CD4-positive, CD25-positive, alpha-beta regulatory T cell (primary cell): ENCODE results near the gene BSDC1. TPM values are rescaled to one million over a fixed set of nuclear protein-coding genes. Genes with fewer than 3 reads are reported as not detected.
A peak's percentile ranks its signal among the peaks of the same experiment; 100 is the strongest.

ENCODE experiments used
- ATAC-seq, 2 donors: fragments of 150-1000 bp; cut with Tn5 transposase; one replicate each; pipeline ENCODE4 v1.10.0; 2021; ENCODE audit warnings: low read depth in 2 of 2, moderate number of reproducible peaks in 2 of 2, moderate library complexity in 1 of 2
- DNase-seq, 3 donors: peaks; one replicate each; pipeline versions ENCODE4 v3.0.0 to v3.0.0-alpha.2; 2012 to 2022; ENCODE audit warnings: mixed read lengths in 1 of 3
- H3K27ac ChIP-seq: one replicate; pipeline ENCODE4 v1.7.0; 2013; ENCODE audit warnings: mild to moderate bottlenecking, low read length; ENCODE audit not compliant: insufficient read depth, poor library complexity, severe bottlenecking
- H3K27me3 ChIP-seq: one replicate; pipeline ENCODE4 v1.7.0; 2013; ENCODE audit warnings: low read length; ENCODE audit not compliant: control insufficient read depth, insufficient read depth
- H3K36me3 ChIP-seq: one replicate; pipeline ENCODE4 v1.7.0; 2013; ENCODE audit warnings: mild to moderate bottlenecking, low read length, moderate library complexity; ENCODE audit not compliant: control insufficient read depth, insufficient read depth
- H3K4me1 ChIP-seq: 2 replicates; pipeline ENCODE4 v1.7.0; 2013; ENCODE audit warnings: mild to moderate bottlenecking, low read length; ENCODE audit not compliant: insufficient read depth, control insufficient read depth, poor library complexity, severe bottlenecking
- H3K4me3 ChIP-seq: one replicate; pipeline ENCODE4 v1.7.0; 2013; ENCODE audit warnings: low read depth, mild to moderate bottlenecking, low read length, moderate library complexity
- H3K9me3 ChIP-seq, 2 experiments: 1 replicate in 1 of 2; 2 replicates in 1 of 2; pipeline ENCODE4 v1.7.0; 2013; ENCODE audit warnings: low read length in 2 of 2, mild to moderate bottlenecking in 1 of 2, moderate library complexity in 1 of 2; ENCODE audit not compliant: control insufficient read depth in 2 of 2
- H3K27ac Mint-ChIP-seq, 3 donors: one replicate each; pipeline ENCODE4 v1.8.0; 2020 to 2022; ENCODE audit warnings: mild to moderate bottlenecking in 3 of 3, mixed read lengths in 3 of 3, moderate library complexity in 2 of 3
- H3K27me3 Mint-ChIP-seq: one replicate; pipeline ENCODE4 v1.8.0; 2022; ENCODE audit warnings: mild to moderate bottlenecking, mixed read lengths
- H3K36me3 Mint-ChIP-seq: one replicate; pipeline ENCODE4 v1.8.0; 2020; ENCODE audit warnings: mixed read lengths
- H3K4me1 Mint-ChIP-seq, 4 donors: one replicate each; pipeline ENCODE4 v1.8.0; 2020 to 2022; ENCODE audit warnings: mixed read lengths in 4 of 4, mild to moderate bottlenecking in 1 of 4
- H3K4me3 Mint-ChIP-seq, 4 donors: one replicate each; pipeline ENCODE4 v1.8.0; 2020 to 2022; ENCODE audit warnings: mild to moderate bottlenecking in 4 of 4, mixed read lengths in 4 of 4, moderate library complexity in 3 of 4
- H3K9me3 Mint-ChIP-seq, 7 donors: one replicate each; pipeline ENCODE4 v1.8.0; 2020 to 2022; ENCODE audit warnings: mixed read lengths in 7 of 7, mild to moderate bottlenecking in 3 of 7, moderate library complexity in 2 of 7
- polyA plus RNA-seq, 4 donors: library from polyadenylated mRNA; unstranded; fragments of 300-500 nt; fragmentation: Illumina TruSeq; gene quantifications; one replicate each; pipeline ENCODE4 v1.2.3, GENCODE V29; 2021
- total RNA-seq: library from RNA; stranded (reverse); gene quantifications from one replicate; pipeline ENCODE4 v1.2.3, GENCODE V29; 2022

BSDC1 gene
- total and polyA plus RNA-seq, 5 donors from 2014 or later, result 27.3 to 198 (median 40.6) TPM

DNA sequence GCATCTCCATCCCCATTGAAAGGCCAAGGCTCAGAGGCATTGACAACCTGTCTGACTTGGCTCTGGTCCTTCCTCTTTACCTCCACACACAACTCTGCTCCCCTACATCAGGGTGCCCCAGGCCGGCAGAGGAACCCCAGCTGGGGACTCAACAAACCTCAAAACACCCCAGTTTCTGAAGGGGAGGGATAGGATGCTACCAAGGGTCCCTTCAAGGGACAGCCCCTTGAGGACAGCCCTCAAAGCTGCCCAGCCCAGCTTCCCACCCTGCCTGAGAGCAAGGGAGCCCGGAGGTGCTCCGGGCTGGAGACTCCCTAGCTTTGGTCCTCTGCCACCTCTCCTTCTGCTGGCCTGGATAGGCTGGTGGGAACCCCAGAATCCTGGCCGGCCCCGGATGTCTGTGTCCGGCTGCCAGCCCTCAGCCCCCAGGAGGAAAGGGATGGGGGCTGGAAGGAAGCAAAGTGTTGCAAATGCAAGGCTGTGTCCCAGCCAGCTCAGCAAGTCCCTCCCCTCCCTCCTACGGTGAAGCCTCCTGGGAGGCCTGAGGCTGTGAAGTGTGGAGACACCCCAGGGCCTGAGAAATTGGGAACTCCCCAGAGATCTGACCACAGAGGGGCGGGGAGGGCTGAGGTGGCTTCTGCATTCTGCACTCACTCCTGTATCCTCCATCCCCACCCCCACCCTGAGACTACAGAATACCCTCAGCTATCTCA lies 57.1 kb downstream of the BSDC1 start:
- H3K27ac ChIP-seq, result no peak overlapping the region
- DNase-seq (peak in 2 of 3 donors; percentile 30 to 33), ATAC-seq (no peak)
- Mint-ChIP-seq H3K27ac (peak overlapping the region in 1 of 3 donors; percentile 46), H3K36me3 (no peaks in the 10 kb centered on the region), H3K4me3 (peak overlapping the region; percentile 76 to 89 (median 86)), H3K9me3 (no peaks in the 10 kb centered on the region), H3K4me1 (peaks cover 0 to 34% (median 25%) of the 10 kb centered on the region in 4 donors), H3K27me3 (peaks cover 5% of the 10 kb centered on the region)
- no peaks in the 10 kb centered on the region for H3K27me3 ChIP-seq
- H3K9me3 ChIP-seq, result no peaks in the 10 kb centered on the region
- H3K4me3 ChIP-seq, result no peak overlapping the region
- H3K4me1 ChIP-seq, result peaks cover 32% of the 10 kb centered on the region
- peaks cover 12% of the 10 kb centered on the region for H3K36me3 ChIP-seq

DNA sequence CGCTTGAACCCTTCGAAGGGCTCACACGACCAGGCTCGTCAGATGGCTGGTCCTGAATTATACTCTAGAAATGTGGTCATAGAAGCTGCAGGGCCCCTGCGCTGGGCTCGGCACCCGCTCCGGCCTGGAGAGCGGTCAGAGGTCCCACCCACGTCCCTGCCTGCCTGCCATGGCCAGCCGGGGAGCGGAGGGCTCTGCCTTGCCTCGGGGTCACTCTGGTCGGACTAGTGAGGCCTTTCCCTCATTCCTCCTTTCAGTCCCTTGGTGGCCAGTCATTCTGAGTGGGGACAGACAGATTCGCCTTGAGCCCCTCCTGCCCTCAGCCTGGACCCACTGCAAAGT lies 57.7 kb downstream of the BSDC1 start:
- ATAC-seq (no peak), DNase-seq (no peak)
- H3K27ac ChIP-seq, result no peak overlapping the region
- Mint-ChIP-seq H3K4me1 (peaks cover 0 to 34% (median 25%) of the 10 kb centered on the region in 4 donors), H3K27me3 (peaks cover 5% of the 10 kb centered on the region), H3K27ac (no peak overlapping the region), H3K36me3 (peaks cover 4% of the 10 kb centered on the region), H3K4me3 (peak overlapping the region; percentile 76 to 89 (median 86)), H3K9me3 (no peaks in the 10 kb centered on the region)
- no peaks in the 10 kb centered on the region for H3K9me3 ChIP-seq
- H3K4me1 ChIP-seq, result peaks cover 32% of the 10 kb centered on the region
- H3K4me3 ChIP-seq, result no peak overlapping the region
- H3K36me3 ChIP-seq, result peaks cover 18% of the 10 kb centered on the region
- H3K27me3 ChIP-seq, result no peaks in the 10 kb centered on the region

DNA sequence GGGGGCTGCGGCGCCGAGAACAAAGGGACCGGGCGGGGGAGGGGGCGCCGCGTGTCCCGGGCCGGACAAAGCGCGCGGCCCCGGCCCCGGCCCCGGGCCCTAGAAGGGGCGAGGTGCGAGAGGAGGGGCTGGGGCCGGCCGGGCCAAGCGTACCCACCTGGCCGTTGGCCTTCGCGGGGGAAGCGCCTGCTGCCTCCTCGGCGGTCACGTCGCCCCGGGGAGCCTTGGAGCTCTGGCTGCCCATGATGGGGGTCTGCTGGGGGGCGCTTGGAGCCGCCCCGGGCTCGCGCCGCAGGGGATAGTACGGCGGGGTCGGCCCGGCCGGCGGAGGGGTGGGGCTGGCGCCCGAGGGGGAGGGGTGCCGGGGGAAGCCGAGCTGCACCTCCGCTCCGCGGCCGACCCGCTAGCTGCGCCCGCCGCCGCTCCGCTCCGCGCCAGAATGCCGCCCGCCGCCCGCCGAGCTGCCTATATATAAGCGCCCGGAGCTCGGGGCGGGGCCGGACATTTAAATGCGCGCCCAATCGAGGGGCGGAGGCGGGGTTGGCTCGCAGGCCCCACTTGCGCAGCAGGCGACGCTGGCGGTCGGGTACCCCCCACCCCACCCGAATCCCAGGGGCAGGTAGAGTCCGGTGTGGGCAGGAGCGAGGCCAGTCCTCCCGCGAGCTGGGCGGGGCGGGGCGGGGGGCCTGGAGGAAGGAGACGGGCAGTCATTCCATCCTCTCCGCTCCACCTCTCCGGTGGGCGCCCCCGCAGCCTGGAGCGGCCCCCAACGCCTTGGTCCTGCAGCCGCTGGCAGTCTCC lies 58.3 kb downstream of the BSDC1 start, which contains the start of gene MARCKSL1:
Gene MARCKSL1, minus strand, starts transcription at position 444 of the 801 bp plus-strand sequence. Its CDS starts 200 bp downstream, at position 244.
- H3K27ac Mint-ChIP-seq, result peak within 1 kb of the TSS; percentile 73 to 91 (median 83)
- Histone ChIP-seq H3K9me3 (no peaks in the 10 kb centered on the region), H3K27ac (peak within 1 kb of the TSS; percentile 33), H3K36me3 (peaks cover 24% of the 10 kb centered on the region), H3K27me3 (no peaks in the 10 kb centered on the region), H3K4me3 (peak within 1 kb of the TSS; percentile 15), H3K4me1 (peaks cover 32% of the 10 kb centered on the region)
- peaks cover 0 to 34% (median 25%) of the 10 kb centered on the region in 4 donors for H3K4me1 Mint-ChIP-seq
- H3K27me3 Mint-ChIP-seq, result peaks cover 5% of the 10 kb centered on the region
- DNase-seq (peak; percentile 80 to 85 (median 84)), ATAC-seq (peak; percentile 61 to 65)
- peaks cover 10% of the 10 kb centered on the region for H3K36me3 Mint-ChIP-seq
- peak within 1 kb of the TSS; percentile 89 to 93 (median 90) for H3K4me3 Mint-ChIP-seq
- H3K9me3 Mint-ChIP-seq, result no peaks in the 10 kb centered on the region

DNA sequence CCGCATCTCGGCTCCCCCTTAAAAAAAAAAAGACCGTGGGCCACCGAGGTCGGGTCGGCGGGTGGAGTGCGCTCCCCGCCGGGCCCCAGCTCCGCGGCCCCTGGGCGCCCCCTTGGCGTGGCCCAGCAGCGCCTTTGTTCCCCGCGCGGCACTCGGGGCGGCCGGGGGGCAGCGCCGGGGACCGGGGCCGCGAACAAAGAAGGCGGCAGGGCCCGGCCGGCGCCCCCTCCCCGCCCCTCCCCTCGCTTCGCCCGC lies 58.8 kb downstream of the BSDC1 start:
- no peak overlapping the region for H3K27ac Mint-ChIP-seq
- peaks cover 32% of the 10 kb centered on the region for H3K4me1 ChIP-seq
- peak; percentile 7 to 26 for ATAC-seq
- peaks cover 0 to 34% (median 25%) of the 10 kb centered on the region in 4 donors for H3K4me1 Mint-ChIP-seq
- no peak for DNase-seq
- no peaks in the 10 kb centered on the region for H3K9me3 Mint-ChIP-seq
- peaks cover 5% of the 10 kb centered on the region for H3K27me3 Mint-ChIP-seq
- no peak overlapping the region for H3K4me3 ChIP-seq
- no peaks in the 10 kb centered on the region for H3K27me3 ChIP-seq
- H3K36me3 Mint-ChIP-seq, result peaks cover 14% of the 10 kb centered on the region
- H3K27ac ChIP-seq, result no peak overlapping the region
- no peaks in the 10 kb centered on the region for H3K9me3 ChIP-seq
- H3K4me3 Mint-ChIP-seq, result peak overlapping the region in 2 of 4 donors; percentile 89 to 93
- peaks cover 29% of the 10 kb centered on the region for H3K36me3 ChIP-seq

DNA sequence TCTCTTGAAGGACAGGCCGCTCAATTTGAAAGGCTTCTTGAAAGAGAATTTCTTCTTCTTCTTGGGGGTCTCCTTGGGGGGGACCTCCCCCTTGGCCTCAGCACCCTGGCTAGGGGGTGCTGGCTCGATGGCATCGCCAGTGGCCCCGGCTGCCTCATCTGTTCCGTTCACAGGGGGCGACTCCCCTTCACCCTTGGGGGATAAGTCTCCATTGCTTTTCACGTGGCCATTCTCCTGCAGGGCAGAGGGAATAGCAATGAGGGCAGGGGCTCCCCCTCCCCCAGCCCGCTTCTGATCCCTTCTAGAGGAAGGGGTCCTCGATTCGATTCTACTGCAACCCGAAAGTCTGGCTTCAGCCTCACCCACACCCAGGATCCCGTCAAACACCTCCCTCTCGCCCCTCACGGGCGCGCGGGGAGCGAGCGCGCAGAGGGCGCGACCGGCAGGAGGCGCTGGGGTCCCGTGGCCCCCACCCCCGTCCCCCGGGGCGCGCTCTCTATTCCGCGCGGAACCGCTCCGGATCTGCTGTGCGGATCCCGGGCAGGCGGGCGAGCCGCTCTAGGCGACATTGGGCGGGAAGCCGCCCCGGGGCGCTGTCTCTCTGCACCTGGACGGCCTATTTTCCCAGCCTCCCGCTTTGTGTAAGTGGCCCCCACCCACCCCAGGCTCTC lies 59.2 kb downstream of the BSDC1 start:
- Histone ChIP-seq H3K4me1 (peaks cover 32% of the 10 kb centered on the region), H3K4me3 (peak overlapping the region; percentile 15), H3K36me3 (peaks cover 33% of the 10 kb centered on the region), H3K9me3 (no peaks in the 10 kb centered on the region), H3K27me3 (no peaks in the 10 kb centered on the region), H3K27ac (no peak overlapping the region)
- H3K4me1 Mint-ChIP-seq, result peaks cover 0 to 34% (median 26%) of the 10 kb centered on the region in 4 donors
- ATAC-seq, result peak; percentile 57 to 61
- peaks cover 5% of the 10 kb centered on the region for H3K27me3 Mint-ChIP-seq
- DNase-seq, result peak; percentile 53 to 71 (median 55)
- H3K9me3 Mint-ChIP-seq, result no peaks in the 10 kb centered on the region
- peak overlapping the region; percentile 73 to 91 (median 83) for H3K27ac Mint-ChIP-seq
- peaks cover 15% of the 10 kb centered on the region for H3K36me3 Mint-ChIP-seq
- peak overlapping the region; percentile 84 to 93 (median 90) for H3K4me3 Mint-ChIP-seq

DNA sequence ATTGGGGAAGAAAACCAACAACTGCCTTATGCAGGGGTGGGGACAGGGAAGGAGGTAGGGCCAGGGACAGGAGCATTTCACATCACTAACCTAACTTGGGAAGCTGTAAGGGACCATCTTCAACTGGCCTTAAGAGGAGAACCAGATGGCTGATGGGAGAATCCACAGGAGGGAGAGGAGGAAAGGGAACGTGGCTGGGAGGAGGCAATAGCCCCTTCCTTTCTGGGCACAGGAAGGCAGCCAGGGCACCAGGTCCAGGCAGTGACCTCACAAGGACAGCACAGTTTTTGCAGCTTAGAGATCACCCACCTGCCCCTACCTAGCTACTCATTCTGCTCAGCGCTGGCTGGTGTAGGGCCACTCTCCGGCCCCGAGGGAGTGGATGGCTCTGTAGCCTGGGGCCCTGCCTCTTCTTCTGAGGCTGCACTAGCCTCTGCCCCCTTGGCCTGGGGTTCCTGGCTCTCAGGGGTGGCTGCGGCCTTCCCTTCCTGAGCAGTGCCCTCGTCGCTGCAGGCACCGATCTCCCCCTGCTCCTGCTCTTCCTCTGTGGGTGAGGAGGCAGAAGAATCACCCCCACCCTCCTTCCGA lies 59.9 kb downstream of the BSDC1 start:
- Histone ChIP-seq H3K36me3 (peaks cover 40% of the 10 kb centered on the region), H3K27me3 (no peaks in the 10 kb centered on the region), H3K4me1 (peaks cover 32% of the 10 kb centered on the region), H3K4me3 (no peak overlapping the region), H3K9me3 (no peaks in the 10 kb centered on the region), H3K27ac (no peak overlapping the region)
- H3K27me3 Mint-ChIP-seq, result peaks cover 5% of the 10 kb centered on the region
- peaks cover 0 to 38% (median 25%) of the 10 kb centered on the region in 4 donors for H3K4me1 Mint-ChIP-seq
- no peaks in the 10 kb centered on the region for H3K9me3 Mint-ChIP-seq
- peaks cover 22% of the 10 kb centered on the region for H3K36me3 Mint-ChIP-seq
- no peak for ATAC-seq
- peak overlapping the region in 2 of 3 donors; percentile 73 to 91 for H3K27ac Mint-ChIP-seq
- peak overlapping the region; percentile 89 to 93 (median 91) for H3K4me3 Mint-ChIP-seq
- DNase-seq, result no peak

DNA sequence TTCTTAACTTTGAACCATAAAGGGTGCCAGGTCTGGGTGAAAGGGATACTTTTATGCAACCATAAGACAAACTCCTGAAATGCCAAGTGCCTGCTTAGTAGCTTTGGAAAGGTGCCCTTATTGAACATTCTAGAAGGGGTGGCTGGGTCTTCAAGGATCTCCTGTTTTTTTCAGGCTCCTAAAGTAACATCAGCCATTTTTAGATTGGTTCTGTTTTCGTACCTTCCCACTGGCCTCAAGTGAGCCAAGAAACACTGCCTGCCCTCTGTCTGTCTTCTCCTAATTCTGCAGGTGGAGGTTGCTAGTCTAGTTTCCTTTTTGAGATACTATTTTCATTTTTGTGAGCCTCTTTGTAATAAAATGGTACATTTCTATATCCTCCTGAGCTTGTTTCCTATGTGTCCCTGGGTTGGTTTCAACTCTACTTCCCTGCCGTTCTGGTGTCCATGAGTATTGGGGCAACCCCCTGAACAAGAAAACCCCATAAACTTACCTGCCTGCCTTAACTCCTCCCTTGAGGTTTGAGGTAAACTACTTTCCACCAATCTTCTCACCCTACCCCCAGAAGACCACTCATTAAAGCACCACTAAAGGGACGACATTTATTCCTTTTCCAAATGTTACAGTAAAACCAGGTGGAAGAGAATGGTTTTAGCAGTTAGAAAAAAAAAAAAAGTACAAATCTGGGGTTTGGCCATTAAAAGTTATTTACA lies 60.8 kb downstream of the BSDC1 start:
- H3K9me3 Mint-ChIP-seq, result no peaks in the 10 kb centered on the region
- DNase-seq (no peak), ATAC-seq (no peak)
- H3K27me3 Mint-ChIP-seq, result peaks cover 5% of the 10 kb centered on the region
- Histone ChIP-seq H3K36me3 (peaks cover 49% of the 10 kb centered on the region), H3K4me3 (no peak overlapping the region), H3K9me3 (no peaks in the 10 kb centered on the region), H3K27ac (no peak overlapping the region), H3K4me1 (peaks cover 32% of the 10 kb centered on the region), H3K27me3 (no peaks in the 10 kb centered on the region)
- H3K27ac Mint-ChIP-seq, result peak overlapping the region; percentile 15 to 95 (median 57)
- peaks cover 28% of the 10 kb centered on the region for H3K36me3 Mint-ChIP-seq
- peaks cover 0 to 35% (median 22%) of the 10 kb centered on the region in 4 donors for H3K4me1 Mint-ChIP-seq
- H3K4me3 Mint-ChIP-seq, result peak overlapping the region; percentile 62 to 90 (median 83)
